GM12878 (cell line): Measurements from ENCODE around the gene UBASH3B. TPM values are rescaled to one million over a fixed set of nuclear protein-coding genes. Genes with fewer than 3 reads are reported as not detected.

Experiments
- ATAC-seq: fragments of 200-7000 bp; cut with Tn5 transposase; 3 replicates; pipeline ENCODE4 v1.9.1; 2020; ENCODE audit warnings: mild to moderate bottlenecking, moderate library complexity
- BruUV-seq: library from RNA; stranded (reverse); fragments of 400-500 nt; replicated peaks from 2 replicates; lab custom pipeline; 2021; lab: Mats Ljungman, UMichigan
- CTCF ChIA-PET: fragments of 300-600 bp; sonication (Branson Sonifier 250); formaldehyde crosslinking; extraction: SDS; loops from one replicate; lab custom pipeline; 2021; ENCODE audit warnings: inconsistent platforms; lab: Yijun Ruan, JAX
- POLR2A ChIA-PET: fragments of 350-600 bp; formaldehyde crosslinking; extraction: SDS; loops from one replicate; lab custom pipeline; 2021; ENCODE audit warnings: inconsistent platforms; lab: Charles Lee
- RAD21 ChIA-PET: fragments of 300-600 bp; sonication (Branson Sonifier 250); formaldehyde crosslinking; loops from one replicate; lab custom pipeline; 2023; ENCODE audit warnings: antibody characterized with exemption; ENCODE audit not compliant: unreplicated experiment; lab: Charles Lee
- SMC1A ChIA-PET: fragments of 300-600 bp; sonication (Branson Sonifier 250); formaldehyde crosslinking; loops from one replicate; lab custom pipeline; 2023; ENCODE audit not compliant: unreplicated experiment, uncharacterized antibody; lab: Charles Lee
- DNase-seq: peaks from one replicate; pipeline ENCODE4 v3.0.0-alpha.2; 2011; ENCODE audit warnings: low read depth, low spot score
- FAIRE-seq: peaks from 3 replicates; lab custom pipeline; 2011; peaks lifted over from hg19 to GRCh38; lab: Jason Lieb, UNC
- H2AFZ ChIP-seq: 2 replicates; pipeline ENCODE4 v1.6.0; 2011; ENCODE audit warnings: low read depth, low read length, control low read depth; ENCODE audit not compliant: control insufficient read depth
- H3K27ac ChIP-seq: 2 replicates; pipeline ENCODE4 v1.5.1; 2011; ENCODE audit warnings: control low read depth; ENCODE audit not compliant: control insufficient read depth, insufficient read depth
- H3K27me3 ChIP-seq, 2 experiments: replicated peaks in 1 of 2; 2 replicates each; pipeline versions ENCODE4 v1.6.0 to v1.6.1; 2011; ENCODE audit warnings: low read length in 1 of 2; ENCODE audit not compliant: control insufficient read depth in 2 of 2, insufficient read depth in 2 of 2
- H3K36me3 ChIP-seq, 2 experiments: 2 replicates each; pipeline ENCODE4 v1.5.1; 2011; ENCODE audit warnings: low read length in 1 of 2; ENCODE audit not compliant: control insufficient read depth in 2 of 2, insufficient read depth in 2 of 2
- H3K4me1 ChIP-seq: 2 replicates; pipeline ENCODE4 v1.6.1; 2011; ENCODE audit warnings: mild to moderate bottlenecking, low read length, moderate library complexity, mixed read lengths; ENCODE audit not compliant: control insufficient read depth, insufficient read depth
- H3K4me2 ChIP-seq: 2 replicates; pipeline ENCODE4 v1.6.0; 2011; ENCODE audit warnings: control low read depth; ENCODE audit not compliant: control insufficient read depth, insufficient read depth
- H3K4me3 ChIP-seq: fragments of 200-600 bp; sonication (generic); 2 replicates; pipeline ENCODE4 v1.5.1; 2016
- H3K79me2 ChIP-seq: 2 replicates; pipeline ENCODE4 v1.6.0; 2011; ENCODE audit warnings: low read length; ENCODE audit not compliant: control insufficient read depth, insufficient read depth
- H3K9ac ChIP-seq: 2 replicates; pipeline ENCODE4 v1.8.0; 2011; ENCODE audit warnings: low read length, control low read depth, mixed read lengths; ENCODE audit not compliant: control insufficient read depth, insufficient read depth
- H3K9me3 ChIP-seq: replicated peaks from 3 replicates; pipeline ENCODE4 v1.5.1; 2011; ENCODE audit warnings: mild to moderate bottlenecking, low read length; ENCODE audit not compliant: control insufficient read depth, insufficient read depth
- H4K20me1 ChIP-seq: 2 replicates; pipeline ENCODE4 v1.6.0; 2011; ENCODE audit not compliant: control insufficient read depth, insufficient read depth
- ASH2L ChIP-seq: fragments of 300-600, 200-600 bp; sonication (generic); IDR thresholded peaks from 2 replicates; pipeline ENCODE4 v1.6.1; 2017; ENCODE audit warnings: low read depth, mild to moderate bottlenecking, borderline replicate concordance
- BHLHE40 ChIP-seq, 2 experiments: fragments of 450-650 bp in 1 of 2; IDR thresholded peaks; 2 replicates each; pipeline ENCODE4 v1.6.1; 2011 to 2017; ENCODE audit warnings: low read depth in 2 of 2, borderline replicate concordance in 1 of 2, improper control_type of control experiment in 1 of 2, low read length in 1 of 2, mild to moderate bottlenecking in 1 of 2
- CBFB ChIP-seq: IDR thresholded peaks from 2 replicates; pipeline ENCODE4 v1.6.1; 2016; ENCODE audit warnings: antibody characterized with exemption, low read depth
- CHD2 ChIP-seq: IDR thresholded peaks from 2 replicates; pipeline ENCODE4 v1.6.1; 2011; ENCODE audit warnings: low read depth, low read length, improper control_type of control experiment, borderline replicate concordance
- FOXK2 ChIP-seq: fragments of 450-650 bp; IDR thresholded peaks from 2 replicates; pipeline ENCODE4 v1.6.1; 2017; ENCODE audit warnings: mild to moderate bottlenecking, moderate library complexity
- RAD51 ChIP-seq: fragments of 450-650 bp; IDR thresholded peaks from 2 replicates; pipeline ENCODE4 v1.6.1; 2016; ENCODE audit warnings: moderate library complexity, mild to moderate bottlenecking, inconsistent platforms
- TCF7 ChIP-seq: IDR thresholded peaks from 2 replicates; pipeline ENCODE4 v1.6.1; 2014; ENCODE audit warnings: antibody characterized with exemption, borderline replicate concordance
- WGBS: methylation state at CpG from one replicate; pipeline ENCODE4 v1.1.6; 2016; ENCODE audit warnings: low lambda C conversion rate; ENCODE audit not compliant: insufficient replicate concordance, insufficient coverage; ENCODE audit errors: missing lambda C conversion rate; 5-methylcytosine and 5-hydroxymethylcytosine counted together
- in situ Hi-C: fragments of 300-500 bp; cut with MboI; formaldehyde crosslinking; loops from 9 replicates; pipeline ENCODE4 v1.14.3; 2018; ENCODE audit warnings: mixed read lengths
- intact Hi-C: fragments of 100-400 bp; cut with micrococcal nuclease; formaldehyde crosslinking; loops from one replicate; pipeline ENCODE4 v1.14.2; 2022; ENCODE audit not compliant: unreplicated experiment
- polyA plus RNA-seq, 11 experiments: library from polyadenylated mRNA; depleted of rRNA in 4 of 11; unstranded in 6 of 11; stranded (reverse) in 5 of 11; fragments of >200 nt; fragmentation: Nextera tagmentation in 4 of 11; fragmentation: Illumina TruSeq in 1 of 11; extraction: Ambion mirVana in 4 of 11; extraction: Trizol in 1 of 11; gene quantifications; 1 replicate in 1 of 11; 2 replicates in 10 of 11; pipeline versions ENCODE4 v1.2.1 to v1.2.3, GENCODE V29; 2011 to 2016; ENCODE audit warnings: inconsistent platforms in 2 of 11, missing spikeins in 2 of 11, low read depth in 1 of 11
- total RNA-seq, 4 experiments: library from RNA; depleted of rRNA in 3 of 4; stranded (reverse); fragments of >200 nt in 3 of 4; fragmentation: Illumina TruSeq in 1 of 4; extraction: Trizol in 1 of 4; gene quantifications; 2 replicates each; pipeline versions ENCODE4 v1.2.1 to v1.2.3, GENCODE V29; 2013 to 2021
- TF ChIP-seq, protein P1 (sequence below): IDR thresholded peaks from 2 replicates; pipeline ENCODE4 v1.6.1; 2011; ENCODE audit warnings: low read depth, low read length, improper control_type of control experiment, borderline replicate concordance
- TF ChIP-seq, protein P2 (sequence below): fragments of 450-650 bp; IDR thresholded peaks from 2 replicates; pipeline ENCODE4 v1.6.1; 2017; ENCODE audit warnings: mild to moderate bottlenecking, moderate library complexity
- TF ChIP-seq, protein P3 (sequence below): fragments of 450-650 bp; IDR thresholded peaks from 2 replicates; pipeline ENCODE4 v1.6.1; 2016; ENCODE audit warnings: mild to moderate bottlenecking

The UBASH3B gene
- total and polyA plus RNA-seq, 10 of the 15 experiments (the other 5 are each of a cell fraction or from before 2014, with no cell fraction given), result 0.18 to 3.3 (median 0.57) TPM

DNA sequence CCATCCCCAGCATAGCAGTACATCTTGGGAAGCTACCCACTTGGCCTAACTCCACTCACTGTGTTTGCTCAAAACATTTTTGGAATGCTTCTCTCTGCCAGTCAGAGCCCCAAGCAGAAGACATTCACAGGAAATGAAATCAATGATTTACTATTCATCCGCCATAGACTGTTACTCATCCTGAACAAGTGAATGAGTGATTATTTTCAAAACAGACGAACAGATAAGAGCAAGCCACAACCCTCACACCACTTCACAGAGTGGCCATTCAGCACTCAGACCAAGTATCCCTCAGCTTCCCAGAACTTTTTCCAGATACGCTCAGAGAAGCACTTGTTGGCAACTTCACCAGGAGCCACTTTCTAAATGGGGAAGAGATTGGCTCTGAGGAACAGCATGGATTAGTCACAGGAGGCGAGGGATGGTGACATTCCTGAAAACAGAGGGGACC is 13.0 kb upstream of the UBASH3B start (continued):
- TF ChIP-seq ASH2L (no peak), CBFB (no peak), BHLHE40 (IDR thresholded peaks at IDR 0.05; ENCODE audit: borderline replicate concordance in 1 of 2, low read depth in 2 of 2, low read length in 1 of 2) (no peak)

DNA sequence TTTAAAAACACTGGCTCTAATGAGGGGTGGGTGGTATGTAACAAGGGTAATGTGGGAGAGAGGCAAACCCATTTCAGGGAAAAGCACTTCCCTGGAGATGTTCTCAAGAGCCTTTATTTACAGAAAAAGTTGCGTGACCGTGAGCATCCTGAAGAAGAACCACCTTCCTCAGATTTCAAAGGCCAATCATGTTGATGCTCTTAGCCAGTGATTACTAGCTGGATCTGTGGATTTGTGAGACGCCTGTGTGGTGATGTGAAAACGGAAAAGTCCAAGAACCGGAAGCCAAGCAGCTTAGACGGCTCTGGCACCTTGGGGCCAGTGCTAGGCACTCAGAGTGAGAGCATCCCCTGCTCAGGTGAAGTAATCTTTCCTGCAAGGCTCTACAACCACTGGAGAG is 12.6 kb upstream of the UBASH3B start:
- TF ChIP-seq RAD51, result no peak
- H3K9me3 ChIP-seq, result no peaks in the 10 kb centered on the region
- 32% methylated on average over 6 of the region's 6 CpGs for WGBS
- H4K20me1 ChIP-seq, result no peaks in the 10 kb centered on the region
- H3K4me3 ChIP-seq, result no peak overlapping the region
- RAD21 ChIA-PET, result no interaction called here
- H3K9ac ChIP-seq, result no peak overlapping the region
- H3K4me1 ChIP-seq, result no peaks in the 10 kb centered on the region
- no TSS peak for BruUV-seq
- SMC1A ChIA-PET, result no interaction called here
- H3K27me3 ChIP-seq, result no peaks in the 10 kb centered on the region; a peak in 3 of 4 replicates
- no peaks in the 10 kb centered on the region for H3K79me2 ChIP-seq
- DNase-seq (no peak), ATAC-seq (no peak), FAIRE-seq (no peak)
- H3K4me2 ChIP-seq, result no peak overlapping the region
- no peak overlapping the region for H3K27ac ChIP-seq
- POLR2A ChIA-PET, result no interaction called here
- no peaks in the 10 kb centered on the region for H3K36me3 ChIP-seq
- no peak overlapping the region for H2AFZ ChIP-seq
- CTCF ChIA-PET, result no interaction called here
- intact Hi-C loops, result no loop called here
- in situ Hi-C loops, result no loop called here

DNA sequence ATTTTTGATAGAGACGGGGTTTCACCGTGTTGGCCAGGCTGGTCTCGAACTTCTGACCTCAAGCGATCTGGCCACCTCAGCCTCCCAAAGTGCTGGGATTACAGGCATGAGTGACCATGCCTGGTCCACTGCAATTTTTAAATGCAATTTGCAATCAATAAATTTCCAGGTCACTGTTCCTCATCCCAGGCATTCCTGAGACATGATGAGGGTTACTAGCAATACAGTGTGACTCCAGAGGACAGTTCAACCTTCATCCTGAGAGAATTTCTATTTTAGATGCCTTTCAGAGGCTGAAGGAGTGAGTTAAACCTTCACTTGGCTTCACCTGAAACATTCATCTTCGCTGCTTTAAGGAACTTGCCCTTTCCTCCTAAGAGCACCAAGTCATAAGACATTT is 9.7 kb upstream of the UBASH3B start:
- no peak overlapping the region for H3K9ac ChIP-seq
- ChIA-PET SMC1A (no interaction called here), CTCF (no interaction called here), POLR2A (no interaction called here), RAD21 (interaction anchor here (1.3 kb wide), 1 partner anchor 108 kb away, joined by 3 read pairs; no protein-coding TSS in a partner anchor)
- DNase-seq (no peak), FAIRE-seq (no peak), ATAC-seq (no peak)
- BruUV-seq, result no TSS peak
- H3K9me3 ChIP-seq, result no peaks in the 10 kb centered on the region
- no peaks in the 10 kb centered on the region; a peak in 2 of 4 replicates for H3K27me3 ChIP-seq
- in situ Hi-C loops, result no loop called here
- WGBS, result 71% methylated on average over 5 of the region's 5 CpGs
- no peak overlapping the region for H3K27ac ChIP-seq
- no peak overlapping the region for H3K4me3 ChIP-seq
- intact Hi-C loops, result no loop called here
- no peaks in the 10 kb centered on the region for H4K20me1 ChIP-seq
- H3K4me1 ChIP-seq, result no peaks in the 10 kb centered on the region
- H2AFZ ChIP-seq, result no peak overlapping the region
- no peaks in the 10 kb centered on the region for H3K79me2 ChIP-seq
- no peaks in the 10 kb centered on the region for H3K36me3 ChIP-seq
- no peak overlapping the region for H3K4me2 ChIP-seq
- no peak for TF ChIP-seq FOXK2
- TF ChIP-seq, protein P1, sequence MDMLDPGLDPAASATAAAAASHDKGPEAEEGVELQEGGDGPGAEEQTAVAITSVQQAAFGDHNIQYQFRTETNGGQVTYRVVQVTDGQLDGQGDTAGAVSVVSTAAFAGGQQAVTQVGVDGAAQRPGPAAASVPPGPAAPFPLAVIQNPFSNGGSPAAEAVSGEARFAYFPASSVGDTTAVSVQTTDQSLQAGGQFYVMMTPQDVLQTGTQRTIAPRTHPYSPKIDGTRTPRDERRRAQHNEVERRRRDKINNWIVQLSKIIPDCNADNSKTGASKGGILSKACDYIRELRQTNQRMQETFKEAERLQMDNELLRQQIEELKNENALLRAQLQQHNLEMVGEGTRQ, result no peak
- TF ChIP-seq, protein P2, sequence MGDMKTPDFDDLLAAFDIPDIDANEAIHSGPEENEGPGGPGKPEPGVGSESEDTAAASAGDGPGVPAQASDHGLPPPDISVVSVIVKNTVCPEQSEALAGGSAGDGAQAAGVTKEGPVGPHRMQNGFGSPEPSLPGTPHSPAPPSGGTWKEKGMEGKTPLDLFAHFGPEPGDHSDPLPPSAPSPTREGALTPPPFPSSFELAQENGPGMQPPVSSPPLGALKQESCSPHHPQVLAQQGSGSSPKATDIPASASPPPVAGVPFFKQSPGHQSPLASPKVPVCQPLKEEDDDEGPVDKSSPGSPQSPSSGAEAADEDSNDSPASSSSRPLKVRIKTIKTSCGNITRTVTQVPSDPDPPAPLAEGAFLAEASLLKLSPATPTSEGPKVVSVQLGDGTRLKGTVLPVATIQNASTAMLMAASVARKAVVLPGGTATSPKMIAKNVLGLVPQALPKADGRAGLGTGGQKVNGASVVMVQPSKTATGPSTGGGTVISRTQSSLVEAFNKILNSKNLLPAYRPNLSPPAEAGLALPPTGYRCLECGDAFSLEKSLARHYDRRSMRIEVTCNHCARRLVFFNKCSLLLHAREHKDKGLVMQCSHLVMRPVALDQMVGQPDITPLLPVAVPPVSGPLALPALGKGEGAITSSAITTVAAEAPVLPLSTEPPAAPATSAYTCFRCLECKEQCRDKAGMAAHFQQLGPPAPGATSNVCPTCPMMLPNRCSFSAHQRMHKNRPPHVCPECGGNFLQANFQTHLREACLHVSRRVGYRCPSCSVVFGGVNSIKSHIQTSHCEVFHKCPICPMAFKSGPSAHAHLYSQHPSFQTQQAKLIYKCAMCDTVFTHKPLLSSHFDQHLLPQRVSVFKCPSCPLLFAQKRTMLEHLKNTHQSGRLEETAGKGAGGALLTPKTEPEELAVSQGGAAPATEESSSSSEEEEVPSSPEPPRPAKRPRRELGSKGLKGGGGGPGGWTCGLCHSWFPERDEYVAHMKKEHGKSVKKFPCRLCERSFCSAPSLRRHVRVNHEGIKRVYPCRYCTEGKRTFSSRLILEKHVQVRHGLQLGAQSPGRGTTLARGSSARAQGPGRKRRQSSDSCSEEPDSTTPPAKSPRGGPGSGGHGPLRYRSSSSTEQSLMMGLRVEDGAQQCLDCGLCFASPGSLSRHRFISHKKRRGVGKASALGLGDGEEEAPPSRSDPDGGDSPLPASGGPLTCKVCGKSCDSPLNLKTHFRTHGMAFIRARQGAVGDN, result no peak
- TF ChIP-seq, protein P3, sequence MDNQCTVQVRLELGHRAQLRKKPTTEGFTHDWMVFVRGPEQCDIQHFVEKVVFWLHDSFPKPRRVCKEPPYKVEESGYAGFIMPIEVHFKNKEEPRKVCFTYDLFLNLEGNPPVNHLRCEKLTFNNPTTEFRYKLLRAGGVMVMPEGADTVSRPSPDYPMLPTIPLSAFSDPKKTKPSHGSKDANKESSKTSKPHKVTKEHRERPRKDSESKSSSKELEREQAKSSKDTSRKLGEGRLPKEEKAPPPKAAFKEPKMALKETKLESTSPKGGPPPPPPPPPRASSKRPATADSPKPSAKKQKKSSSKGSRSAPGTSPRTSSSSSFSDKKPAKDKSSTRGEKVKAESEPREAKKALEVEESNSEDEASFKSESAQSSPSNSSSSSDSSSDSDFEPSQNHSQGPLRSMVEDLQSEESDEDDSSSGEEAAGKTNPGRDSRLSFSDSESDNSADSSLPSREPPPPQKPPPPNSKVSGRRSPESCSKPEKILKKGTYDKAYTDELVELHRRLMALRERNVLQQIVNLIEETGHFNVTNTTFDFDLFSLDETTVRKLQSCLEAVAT, result no peak
- no peak for TF ChIP-seq TCF7
- no peak for TF ChIP-seq CHD2
